ENCODE data around the gene SPAG5.
A peak's percentile ranks its signal among the peaks of the same experiment; 100 is the strongest.

The SPAG5 gene

GRCh38 chr17:28572259-28573039 is 26.4 kb downstream of the SPAG5 start:
- DNase-seq = no peak

DNA sequence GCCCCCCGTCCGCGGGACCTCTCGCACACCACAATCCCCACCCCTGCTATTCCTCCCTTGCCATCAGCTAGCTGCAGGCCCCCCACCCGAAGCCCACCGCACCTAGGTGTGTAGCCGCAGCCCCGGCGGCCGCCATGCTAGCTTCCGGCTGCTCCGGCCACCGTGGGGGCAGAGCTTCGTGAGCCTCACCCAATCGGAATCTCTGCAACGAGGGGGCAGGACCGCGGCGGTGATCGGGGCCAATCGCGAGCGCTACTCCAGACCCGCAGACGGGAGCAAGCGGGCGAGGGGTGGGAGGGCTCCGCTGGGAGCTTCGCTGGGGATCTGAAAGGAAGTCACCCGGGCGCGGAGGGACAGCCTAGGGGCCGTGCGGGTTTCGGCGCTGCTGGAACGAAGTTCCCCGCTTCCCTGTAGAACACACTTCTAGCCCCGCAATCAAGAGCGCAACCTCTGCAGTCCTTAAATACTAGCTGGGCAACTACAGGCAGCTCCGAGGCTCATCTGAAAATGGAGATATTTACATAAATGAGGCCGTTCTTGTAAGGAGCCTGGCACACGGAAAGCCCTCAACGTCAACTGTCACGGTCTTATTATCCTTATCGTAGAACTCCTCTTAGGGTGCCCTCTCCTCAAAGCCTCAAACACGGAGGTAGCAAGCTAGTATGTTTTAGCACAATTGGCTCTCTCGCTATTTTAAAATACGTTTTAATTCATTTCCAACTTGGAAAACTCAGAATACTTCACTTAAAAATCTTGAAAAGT is 27.3 kb downstream of the SPAG5 start, which contains the start of gene PIGS:
PIGS (minus strand) TSS at position 164 of the 762 bp plus-strand sequence; CDS start at position 136, 28 bp downstream.
- DNase-seq = peak; percentile 93 to 94

GRCh38 chr17:28570716-28571360 is 28.0 kb downstream of the SPAG5 start:
- DNase-seq = peak; percentile 21 to 25

- DNase-seq = no peak
Measured at GRCh38 chr17:28569446-28569845, 29.4 kb downstream of the SPAG5 start.

- DNase-seq = peak; percentile 71 to 81
Measured at GRCh38 chr17:28567604-28568003, 31.2 kb downstream of the SPAG5 start.

GRCh38 chr17:28563475-28563874 is 35.4 kb downstream of the SPAG5 start:
- no peak for DNase-seq

GRCh38 chr17:28555022-28555421 is 43.8 kb downstream of the SPAG5 start:
- DNase-seq = no peak

DNA sequence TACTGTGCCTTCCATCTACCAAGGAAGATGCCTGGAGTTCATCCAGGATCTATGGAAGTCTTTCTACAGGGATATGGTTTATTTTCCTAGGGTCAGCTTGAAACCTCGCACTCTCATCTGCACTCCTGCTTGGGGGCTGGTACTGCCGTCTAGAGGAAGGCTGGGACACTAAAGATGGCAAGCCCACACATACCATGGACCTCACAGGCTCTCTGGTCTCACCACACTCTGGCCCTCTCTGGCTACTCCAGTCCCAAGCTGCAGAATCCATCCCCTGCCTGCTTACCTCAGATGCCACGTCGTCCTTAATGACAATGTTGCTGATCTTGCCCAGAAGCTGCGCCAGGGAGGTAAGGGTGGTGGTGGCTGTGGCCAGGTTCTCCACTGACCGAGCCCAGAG is 44.3 kb downstream of the SPAG5 start:
- DNase-seq = peak; percentile 4 to 16

DNA sequence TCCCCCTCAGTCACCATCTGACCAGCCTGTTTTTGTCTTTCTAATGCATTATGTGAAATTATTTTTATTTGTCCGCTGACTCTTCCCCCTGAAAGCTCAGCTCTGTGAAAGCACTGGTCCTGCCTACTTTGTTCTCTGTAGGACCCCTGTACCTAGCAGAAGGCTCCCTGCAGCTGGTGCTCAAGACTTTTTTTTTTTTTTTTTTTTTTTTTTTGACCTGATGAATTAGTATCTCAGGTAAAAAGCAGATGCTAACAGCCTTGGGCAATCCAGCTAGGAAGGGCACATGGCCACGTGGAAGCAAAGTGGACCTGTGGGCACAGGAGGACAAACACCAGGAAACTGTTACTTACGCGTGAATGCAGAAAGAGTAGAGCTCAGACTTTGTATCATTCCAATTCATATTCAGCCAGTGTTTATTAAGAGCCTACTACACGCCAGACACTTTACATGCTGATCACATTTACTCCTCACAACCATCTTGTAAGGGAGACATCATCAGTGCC is 45.8 kb downstream of the SPAG5 start:
- no peak for DNase-seq

DNA sequence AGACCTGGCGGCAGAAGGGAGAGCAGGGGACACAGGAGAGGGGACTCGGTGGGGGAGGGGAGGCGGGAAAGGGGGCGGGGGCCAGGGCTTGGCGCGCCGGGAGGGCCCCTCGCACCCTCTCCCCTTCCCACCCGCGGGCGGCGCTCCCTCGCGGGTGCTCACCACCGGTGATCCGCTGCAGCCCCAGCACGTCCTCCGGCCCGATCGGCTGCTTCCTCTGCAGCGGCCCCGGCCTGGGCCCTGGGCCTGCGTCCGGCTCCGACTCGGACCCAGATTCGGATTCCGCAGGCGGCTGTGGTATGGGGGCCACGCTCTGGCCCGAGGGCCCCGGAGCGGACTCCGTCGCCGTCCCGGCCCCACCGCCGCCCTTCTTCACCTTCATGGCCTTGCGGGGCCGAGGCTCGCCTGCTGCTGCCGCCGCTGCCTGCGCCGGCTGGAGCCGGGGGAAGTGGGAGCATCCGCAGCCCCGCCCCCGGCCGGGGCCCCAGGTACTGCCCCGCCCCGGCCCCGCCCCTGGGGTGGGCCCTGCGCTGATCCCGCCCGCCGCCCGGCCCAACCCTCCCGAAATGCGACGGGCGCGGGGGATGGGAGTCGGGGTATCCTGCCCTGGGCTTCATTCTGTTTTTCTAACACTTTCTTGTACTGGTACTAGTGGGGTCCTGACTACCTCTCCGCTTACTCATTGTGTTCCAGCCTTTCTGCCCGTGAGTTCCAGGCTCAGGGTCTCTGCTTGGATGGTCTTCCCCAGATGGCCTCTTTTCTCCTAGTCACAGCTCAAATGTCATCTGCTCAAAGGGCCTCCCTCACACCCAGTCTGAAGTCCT is 46.4 kb downstream of the SPAG5 start, which contains the start of gene UNC119:
UNC119 (minus strand) TSS at position 449 of the 824 bp plus-strand sequence; CDS start at position 382, 67 bp downstream.
- DNase-seq = peak; percentile 54 to 56

DNA sequence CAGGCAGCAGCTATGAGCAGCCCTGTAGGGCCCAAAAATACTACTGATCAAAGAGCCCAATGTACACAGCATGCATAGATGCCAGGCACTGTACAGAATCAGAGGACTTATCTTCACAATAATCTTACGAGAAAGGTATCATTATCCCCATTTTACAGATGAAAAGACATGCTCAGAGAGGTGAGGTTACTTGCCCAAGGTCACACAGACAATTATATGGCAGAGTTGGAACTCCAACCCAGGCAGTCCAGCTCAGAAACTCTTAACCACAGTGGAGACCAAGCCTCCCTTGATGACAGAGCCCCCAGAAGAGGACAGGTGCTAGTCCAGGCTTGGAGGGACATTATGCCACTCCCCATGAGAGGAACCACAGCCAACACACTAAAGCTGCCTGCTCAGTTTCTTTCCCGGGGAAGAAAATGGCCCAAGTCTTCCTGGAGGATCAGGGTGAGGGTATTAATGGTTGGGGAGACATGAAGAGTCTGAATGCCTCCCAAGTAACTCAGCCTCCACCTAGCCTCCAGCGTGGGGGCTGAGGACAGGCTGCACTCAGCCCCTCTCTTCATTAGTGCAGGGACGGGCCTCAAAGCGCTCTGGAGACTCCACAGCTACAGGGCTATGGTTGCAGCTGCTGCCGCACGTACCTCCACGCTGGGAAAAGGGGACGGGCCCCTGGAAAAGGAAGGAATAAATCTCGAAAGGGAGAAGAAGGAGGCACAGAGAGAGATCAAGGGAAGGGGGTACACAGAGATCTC is 47.2 kb downstream of the SPAG5 start:
- peak; percentile 13 to 24 for DNase-seq

GRCh38 chr17:28550858-28551257 is 48.0 kb downstream of the SPAG5 start:
- no peak for DNase-seq

DNA sequence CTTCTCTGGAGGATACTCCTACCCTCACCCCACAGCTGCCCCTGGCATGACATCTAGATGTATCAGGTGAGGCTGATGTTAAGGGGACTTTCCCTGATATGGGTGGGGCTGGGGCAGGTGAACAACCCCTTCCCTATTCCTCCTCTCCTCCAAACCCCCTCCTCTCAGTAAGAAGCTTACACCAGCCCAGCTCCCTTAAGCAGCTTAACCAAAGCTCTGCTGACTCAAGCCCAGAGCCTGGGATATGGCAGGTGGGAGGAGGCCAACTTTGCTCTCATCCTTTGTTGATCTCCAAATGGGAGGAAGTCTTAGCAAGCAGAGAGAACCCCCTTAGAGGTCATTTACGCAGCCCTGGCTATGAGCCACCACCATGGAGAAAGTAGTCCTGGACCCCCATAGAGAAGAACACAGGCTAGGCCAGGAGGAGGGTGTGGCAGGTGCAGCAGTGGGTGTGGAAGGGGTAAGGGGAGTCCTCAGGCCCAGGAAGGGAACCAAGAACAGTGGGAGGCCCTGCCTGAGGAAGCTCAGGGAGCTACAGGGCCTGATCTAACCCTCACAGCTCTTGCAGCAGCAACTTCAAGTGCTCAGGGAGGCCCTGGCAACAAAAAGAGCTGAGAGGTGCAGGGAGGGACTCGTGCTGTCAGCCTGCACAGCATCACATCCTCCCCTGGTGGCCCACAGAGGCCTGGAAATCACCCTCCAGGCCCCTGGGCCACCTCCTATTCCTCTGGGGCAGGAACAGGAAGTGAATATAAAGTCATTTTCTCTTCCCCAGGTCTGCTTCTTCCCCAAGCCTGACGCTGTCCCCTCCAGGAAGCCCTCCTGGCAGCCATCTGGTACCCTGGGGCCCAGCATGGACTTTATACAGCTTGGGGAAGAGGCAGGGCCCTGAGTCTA is 49.3 kb downstream of the SPAG5 start:
- peak; percentile 22 to 30 for DNase-seq

- no peak for DNase-seq
Measured at GRCh38 chr17:28548417-28549130, 50.3 kb downstream of the SPAG5 start.

GRCh38 chr17:28547623-28548416 is 51.0 kb downstream of the SPAG5 start:
- DNase-seq = peak; percentile 52 to 63

- no peak for DNase-seq
Measured at GRCh38 chr17:28547096-28547622, 51.7 kb downstream of the SPAG5 start.

GRCh38 chr17:28545787-28546415 is 52.9 kb downstream of the SPAG5 start:
- DNase-seq = no peak

DNA sequence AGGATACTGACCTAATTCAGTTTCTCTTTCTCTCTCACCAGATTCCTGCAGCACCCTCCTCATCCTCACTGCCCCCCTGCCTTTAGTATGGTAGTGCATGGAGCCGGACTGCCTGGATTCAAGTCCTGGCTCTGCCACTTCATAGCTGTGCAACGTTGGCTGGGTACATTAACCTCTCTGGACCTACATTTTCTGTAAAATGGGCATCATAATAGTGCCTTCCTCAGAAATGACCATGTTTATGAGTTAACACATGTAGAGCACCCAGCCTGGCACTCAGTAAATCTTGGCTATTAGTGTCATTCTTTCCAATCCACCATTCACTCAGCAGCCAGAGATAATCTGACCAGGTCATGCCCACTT is 53.7 kb downstream of the SPAG5 start:
- DNase-seq = no peak

Data from Kasumi-1 (cell line).